ENCODE results near the gene CDC42BPG.

GRCh38 chr11:64872790-64873488 lies 28.5 kb upstream of the CDC42BPG start:
- TF ChIP-seq CTCF (IDR thresholded peaks at IDR 0.05) (no peak), POLR2A (IDR thresholded peaks at IDR 0.05) (no peak)

Data from heart left ventricle (tissue), 13 donors.